ENCODE results near the gene ABCC1.
"Not testable (repeated sequence)": the region's sequence is repeated elsewhere in the genome, so short reads cannot be mapped to it uniquely, and the experiment has no call there.

ABCC1 gene

GRCh38 chr16:15946257-15947044, 3.0 kb upstream of the ABCC1 start:
- DNase-seq (ENCODE audit: low read depth): no peak

- no peak for DNase-seq (ENCODE audit: low read depth)
These were observed 1.4 kb upstream of the ABCC1 start for GRCh38 chr16:15947983-15948509.

GRCh38 chr16:15948532-15949209, 745 bp upstream of the ABCC1 start:
- DNase-seq (ENCODE audit: low read depth): no peak

GRCh38 chr16:15950161-15950854, 892 bp downstream of the ABCC1 start:
- DNase-seq (ENCODE audit: low read depth): no peak

GRCh38 chr16:15950869-15951268, 1.5 kb downstream of the ABCC1 start:
- DNase-seq (ENCODE audit: low read depth): no peak

GRCh38 chr16:15951852-15952251, 2.4 kb downstream of the ABCC1 start:
- no peak for DNase-seq (ENCODE audit: low read depth)

GRCh38 chr16:15952265-15952711, 2.9 kb downstream of the ABCC1 start:
- no peak for DNase-seq (ENCODE audit: low read depth)

- DNase-seq (ENCODE audit: low read depth): no peak
These were observed 4.1 kb downstream of the ABCC1 start for GRCh38 chr16:15953477-15953876.

- no peak for DNase-seq (ENCODE audit: low read depth)
These were observed 4.8 kb downstream of the ABCC1 start for GRCh38 chr16:15953929-15954813.

- DNase-seq (ENCODE audit: low read depth): no peak
These were observed 5.4 kb downstream of the ABCC1 start for GRCh38 chr16:15954814-15955151.

- DNase-seq (ENCODE audit: low read depth): no peak
These were observed 6.0 kb downstream of the ABCC1 start for GRCh38 chr16:15955425-15955824.

- not testable (repeated sequence) for DNase-seq (ENCODE audit: low read depth)
These were observed 6.7 kb downstream of the ABCC1 start for GRCh38 chr16:15956106-15956505.

- DNase-seq (ENCODE audit: low read depth): no peak
These were observed 9.4 kb downstream of the ABCC1 start for GRCh38 chr16:15958703-15959348.

GRCh38 chr16:15960124-15960971, 10.9 kb downstream of the ABCC1 start:
- DNase-seq (ENCODE audit: low read depth): no peak

- no peak for DNase-seq (ENCODE audit: low read depth)
These were observed 11.7 kb downstream of the ABCC1 start for GRCh38 chr16:15961060-15961511.

- no peak for DNase-seq (ENCODE audit: low read depth)
These were observed 12.2 kb downstream of the ABCC1 start for GRCh38 chr16:15961571-15962090.

- DNase-seq (ENCODE audit: low read depth): no peak
These were observed 14.0 kb downstream of the ABCC1 start for GRCh38 chr16:15963307-15963910.

GRCh38 chr16:15966420-15966819, 17.0 kb downstream of the ABCC1 start:
- DNase-seq (ENCODE audit: low read depth): no peak

GRCh38 chr16:15966836-15967546, 17.6 kb downstream of the ABCC1 start:
- no peak for DNase-seq (ENCODE audit: low read depth)

All from CMK (cell line).